Measurements from ENCODE around the gene NRAS. TPM values are rescaled to one million over a fixed set of nuclear protein-coding genes. Genes with fewer than 3 reads are reported as not detected.

NRAS gene
- total and polyA plus RNA-seq, 2 donors (not counting 1 experiment from before 2014, with no cell fraction given), result 31.0 to 62.3 TPM

DNA sequence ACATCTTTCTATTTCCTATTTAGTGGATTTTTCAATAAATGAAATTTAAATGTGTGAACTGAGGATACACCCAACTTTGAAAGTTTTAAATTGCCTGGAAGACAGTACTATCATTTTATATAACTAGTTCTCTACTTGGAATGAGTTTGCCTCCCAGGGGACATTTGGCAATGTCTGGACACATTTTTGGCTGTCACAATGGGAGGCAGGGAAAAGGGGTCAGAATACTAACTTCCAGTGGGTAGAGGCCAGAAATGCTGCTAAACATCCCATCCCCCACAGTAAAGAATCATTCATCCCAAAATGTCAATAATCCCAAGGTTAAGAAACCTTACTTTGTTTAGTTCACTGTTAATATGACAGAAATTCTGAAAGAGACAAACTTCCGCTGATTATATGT is 13.2 kb upstream of the NRAS start:
- Histone ChIP-seq H3K9me3 (ENCODE audit: control insufficient read depth, insufficient read depth, low read depth, low read length) (no peaks in the 10 kb centered on the region), H4K20me1 (ENCODE audit: control insufficient read depth, extremely low read depth, insufficient read depth, low read length) (no peaks in the 10 kb centered on the region), H3K27ac (ENCODE audit: insufficient read depth, low read length) (no peak overlapping the region), H2AFZ (ENCODE audit: low read length) (no peak overlapping the region), H3K4me2 (ENCODE audit: extremely low read depth, insufficient read depth, low read length) (no peak overlapping the region), H3K4me1 (ENCODE audit: control insufficient read depth, extremely low read depth, insufficient read depth, low read length) (no peaks in the 10 kb centered on the region), H3K79me2 (ENCODE audit: control insufficient read depth, insufficient read depth, low read length) (peaks cover 2% of the 10 kb centered on the region), H3K27me3 (ENCODE audit: control insufficient read depth, insufficient read depth, low read length) (no peaks in the 10 kb centered on the region), H3K4me3 (replicated peaks in 1 of 4; ENCODE audit: control extremely low read depth in 1 of 4, insufficient read depth in 1 of 4, low read depth in 3 of 4, low read length in 4 of 4) (no peak overlapping the region), H3K36me3 (ENCODE audit: control insufficient read depth, insufficient read depth, low read length) (peaks cover 6% of the 10 kb centered on the region), H3K9ac (ENCODE audit: insufficient read depth, low read length) (no peak overlapping the region)
- no peak for DNase-seq (ENCODE audit: low read depth in 2 of 2)
- no peak for TF ChIP-seq EZH2 (IDR thresholded peaks at IDR 0.05; ENCODE audit: low read length, missing control alignments)
- TF ChIP-seq, protein P1, sequence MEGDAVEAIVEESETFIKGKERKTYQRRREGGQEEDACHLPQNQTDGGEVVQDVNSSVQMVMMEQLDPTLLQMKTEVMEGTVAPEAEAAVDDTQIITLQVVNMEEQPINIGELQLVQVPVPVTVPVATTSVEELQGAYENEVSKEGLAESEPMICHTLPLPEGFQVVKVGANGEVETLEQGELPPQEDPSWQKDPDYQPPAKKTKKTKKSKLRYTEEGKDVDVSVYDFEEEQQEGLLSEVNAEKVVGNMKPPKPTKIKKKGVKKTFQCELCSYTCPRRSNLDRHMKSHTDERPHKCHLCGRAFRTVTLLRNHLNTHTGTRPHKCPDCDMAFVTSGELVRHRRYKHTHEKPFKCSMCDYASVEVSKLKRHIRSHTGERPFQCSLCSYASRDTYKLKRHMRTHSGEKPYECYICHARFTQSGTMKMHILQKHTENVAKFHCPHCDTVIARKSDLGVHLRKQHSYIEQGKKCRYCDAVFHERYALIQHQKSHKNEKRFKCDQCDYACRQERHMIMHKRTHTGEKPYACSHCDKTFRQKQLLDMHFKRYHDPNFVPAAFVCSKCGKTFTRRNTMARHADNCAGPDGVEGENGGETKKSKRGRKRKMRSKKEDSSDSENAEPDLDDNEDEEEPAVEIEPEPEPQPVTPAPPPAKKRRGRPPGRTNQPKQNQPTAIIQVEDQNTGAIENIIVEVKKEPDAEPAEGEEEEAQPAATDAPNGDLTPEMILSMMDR (conservative IDR thresholded peaks at IDR 0.05 in 1 of 2, IDR thresholded peaks at IDR 0.05 in 1 of 2; ENCODE audit: low read depth in 1 of 2, low read length in 2 of 2), result no peak

DNA sequence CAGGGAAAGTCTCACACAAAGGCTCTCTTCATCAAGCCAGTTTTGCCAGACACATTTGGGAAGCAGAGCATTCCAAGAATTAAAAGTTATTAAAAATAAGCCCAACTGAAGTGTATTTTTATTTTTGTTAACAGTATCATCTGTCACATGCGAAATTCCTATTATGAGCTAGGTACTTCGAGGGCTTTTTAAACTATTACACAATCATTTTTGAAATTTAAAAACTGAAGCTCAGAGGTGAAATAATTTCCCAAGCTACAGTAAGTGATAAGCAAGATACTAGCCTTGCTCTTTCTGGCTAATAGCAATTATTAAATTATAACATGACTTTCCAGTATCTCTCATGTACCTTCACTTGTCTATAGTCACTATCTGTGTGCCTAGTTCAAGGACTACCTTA is 12.0 kb upstream of the NRAS start:
- no peaks in the 10 kb centered on the region for H4K20me1 ChIP-seq (ENCODE audit: control insufficient read depth, extremely low read depth, insufficient read depth, low read length)
- H3K27ac ChIP-seq (ENCODE audit: insufficient read depth, low read length), result no peak overlapping the region
- H3K9ac ChIP-seq (ENCODE audit: insufficient read depth, low read length), result no peak overlapping the region
- DNase-seq (ENCODE audit: low read depth in 2 of 2), result no peak
- H3K4me2 ChIP-seq (ENCODE audit: extremely low read depth, insufficient read depth, low read length), result no peak overlapping the region
- H3K79me2 ChIP-seq (ENCODE audit: control insufficient read depth, insufficient read depth, low read length), result peaks cover 2% of the 10 kb centered on the region
- no peak overlapping the region for H3K4me3 ChIP-seq (replicated peaks in 1 of 4; ENCODE audit: control extremely low read depth in 1 of 4, insufficient read depth in 1 of 4, low read depth in 3 of 4, low read length in 4 of 4)
- no peaks in the 10 kb centered on the region for H3K9me3 ChIP-seq (ENCODE audit: control insufficient read depth, insufficient read depth, low read depth, low read length)
- TF ChIP-seq, protein P1 (conservative IDR thresholded peaks at IDR 0.05 in 1 of 2, IDR thresholded peaks at IDR 0.05 in 1 of 2; ENCODE audit: low read depth in 1 of 2, low read length in 2 of 2), result no peak
- no peak for TF ChIP-seq EZH2 (IDR thresholded peaks at IDR 0.05; ENCODE audit: low read length, missing control alignments)
- H3K27me3 ChIP-seq (ENCODE audit: control insufficient read depth, insufficient read depth, low read length), result no peaks in the 10 kb centered on the region
- H3K4me1 ChIP-seq (ENCODE audit: control insufficient read depth, extremely low read depth, insufficient read depth, low read length), result no peaks in the 10 kb centered on the region
- H3K36me3 ChIP-seq (ENCODE audit: control insufficient read depth, insufficient read depth, low read length), result peaks cover 6% of the 10 kb centered on the region
- no peak overlapping the region for H2AFZ ChIP-seq (ENCODE audit: low read length)

DNA sequence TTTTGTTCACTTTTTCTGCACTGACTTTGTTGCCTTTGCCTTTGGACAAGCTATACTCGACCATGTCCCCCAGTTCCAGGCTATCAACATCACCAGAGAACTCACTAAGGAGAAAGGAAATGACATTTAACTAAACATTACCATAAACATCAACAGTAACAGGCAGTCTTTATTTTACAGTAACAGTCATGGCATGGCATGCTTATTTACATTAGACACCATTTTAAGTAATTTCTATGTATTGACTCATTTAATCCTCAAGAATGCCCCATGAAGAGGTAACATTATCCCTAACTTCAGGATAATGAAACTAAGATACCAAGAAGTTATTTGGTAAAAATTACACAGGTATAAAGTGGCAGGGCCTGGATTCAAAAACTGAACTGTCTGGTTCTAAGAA is 8.7 kb upstream of the NRAS start:
- H3K36me3 ChIP-seq (ENCODE audit: control insufficient read depth, insufficient read depth, low read length), result peaks cover 11% of the 10 kb centered on the region
- peaks cover 2% of the 10 kb centered on the region for H3K79me2 ChIP-seq (ENCODE audit: control insufficient read depth, insufficient read depth, low read length)

More for the DNA sequence above, 8.7 kb upstream of the NRAS start:
- Histone ChIP-seq H4K20me1 (ENCODE audit: control insufficient read depth, extremely low read depth, insufficient read depth, low read length) (no peaks in the 10 kb centered on the region), H3K27ac (ENCODE audit: insufficient read depth, low read length) (no peak overlapping the region), H3K9ac (ENCODE audit: insufficient read depth, low read length) (no peak overlapping the region), H3K4me1 (ENCODE audit: control insufficient read depth, extremely low read depth, insufficient read depth, low read length) (no peaks in the 10 kb centered on the region), H3K4me2 (ENCODE audit: extremely low read depth, insufficient read depth, low read length) (no peak overlapping the region), H2AFZ (ENCODE audit: low read length) (no peak overlapping the region), H3K27me3 (ENCODE audit: control insufficient read depth, insufficient read depth, low read length) (no peaks in the 10 kb centered on the region), H3K4me3 (replicated peaks in 1 of 4; ENCODE audit: control extremely low read depth in 1 of 4, insufficient read depth in 1 of 4, low read depth in 3 of 4, low read length in 4 of 4) (no peak overlapping the region), H3K9me3 (ENCODE audit: control insufficient read depth, insufficient read depth, low read depth, low read length) (no peaks in the 10 kb centered on the region)
- TF ChIP-seq, protein P1 (conservative IDR thresholded peaks at IDR 0.05 in 1 of 2, IDR thresholded peaks at IDR 0.05 in 1 of 2; ENCODE audit: low read depth in 1 of 2, low read length in 2 of 2), result no peak
- TF ChIP-seq EZH2 (IDR thresholded peaks at IDR 0.05; ENCODE audit: low read length, missing control alignments), result no peak
- DNase-seq (ENCODE audit: low read depth in 2 of 2), result no peak
